HCT116 (cell line): ENCODE measurements around the gene SKIC8. TPM values are rescaled to one million over a fixed set of nuclear protein-coding genes. Genes with fewer than 3 reads are reported as not detected.

Experiments
- ATAC-seq: fragments of 200-7000 bp; cut with Tn5 transposase; 2 replicates; pipeline ENCODE4 v1.9.1; 2020; ENCODE audit warnings: mild to moderate bottlenecking, moderate library complexity
- BruUV-seq: library from RNA; stranded (reverse); fragments of 400-500 nt; replicated peaks from 2 replicates; lab custom pipeline; 2021; lab: Mats Ljungman, UMichigan
- CTCF ChIA-PET: fragments of 300-600 bp; sonication (Branson Sonifier 250); formaldehyde crosslinking; loops from one replicate; lab custom pipeline; 2021; ENCODE audit warnings: antibody characterized with exemption; lab: Charles Lee
- POLR2A ChIA-PET: fragments of 300-600, 350-600 bp; sonication (Branson Sonifier 250); formaldehyde crosslinking; loops from one replicate; lab custom pipeline; 2021; ENCODE audit warnings: antibody characterized with exemption; lab: Charles Lee
- RAD21 ChIA-PET, 2 experiments: fragments of 300-600 bp; sonication (Branson Sonifier 250); formaldehyde crosslinking; loops; one replicate each; lab custom pipeline; 2023; ENCODE audit warnings: low total read pairs in 2 of 2; ENCODE audit not compliant: uncharacterized antibody in 2 of 2, unreplicated experiment in 2 of 2, low non-redundant PET in 1 of 2; lab: Charles Lee
- DNase-seq: peaks from one replicate; pipeline ENCODE4 v3.0.0-alpha.2; 2010; ENCODE audit warnings: low read depth, low spot score
- H2AFZ ChIP-seq: fragments of 200-600 bp; shearing (Covaris generic), sonication (generic); 2 replicates; pipeline ENCODE4 v1.6.1; 2017; ENCODE audit warnings: low read depth, mixed run types, mixed read lengths, antibody characterized with exemption, low read length; ENCODE audit not compliant: poor library complexity, severe bottlenecking
- H3K27ac ChIP-seq: 2 replicates; pipeline ENCODE4 v1.5.1; 2012; ENCODE audit warnings: low read depth, low read length
- H3K27me3 ChIP-seq: fragments of 200-600 bp; sonication (generic); 2 replicates; pipeline ENCODE4 v1.6.1; 2016; ENCODE audit warnings: mixed run types, low read length, mixed read lengths; ENCODE audit not compliant: insufficient read depth
- H3K36me3 ChIP-seq, 2 experiments: fragments of 200-500 bp in 1 of 2; fragments of 200-600 bp in 1 of 2; sonication (Bioruptor generic) in 1 of 2; sonication (generic) in 1 of 2; 2 replicates each; pipeline versions ENCODE4 v1.5.1 to v1.6.1; 2014 to 2016; ENCODE audit warnings: low read length in 2 of 2, inconsistent platforms in 1 of 2, mixed read lengths in 1 of 2, mixed run types in 1 of 2; ENCODE audit not compliant: insufficient read depth in 2 of 2, control insufficient read depth in 1 of 2
- H3K4me1 ChIP-seq, 2 experiments: fragments of 200-600 bp in 1 of 2; sonication (generic) in 1 of 2; 2 replicates each; pipeline versions ENCODE4 v1.5.1 to v1.6.1; 2012 to 2017; ENCODE audit warnings: low read length in 2 of 2, inconsistent platforms in 1 of 2, mild to moderate bottlenecking in 1 of 2, mixed read lengths in 1 of 2, mixed run types in 1 of 2, moderate library complexity in 1 of 2; ENCODE audit not compliant: insufficient read depth in 2 of 2, control insufficient read depth in 1 of 2
- H3K4me2 ChIP-seq: fragments of 200-600 bp; sonication (generic); 2 replicates; pipeline ENCODE4 v1.6.1; 2017; ENCODE audit warnings: mixed run types, low read length, mixed read lengths
- H3K4me3 ChIP-seq, 2 experiments: fragments of 200-600 bp in 1 of 2; sonication (generic) in 1 of 2; replicated peaks in 1 of 2; 2 replicates each; pipeline ENCODE4 v1.5.1; 2011 to 2016; ENCODE audit warnings: low read length in 2 of 2, control low read depth in 1 of 2, low read depth in 1 of 2, mild to moderate bottlenecking in 1 of 2, mixed read lengths in 1 of 2, mixed run types in 1 of 2
- H3K79me2 ChIP-seq: fragments of 200-600 bp; sonication (generic); 2 replicates; pipeline ENCODE4 v1.6.1; 2017; ENCODE audit warnings: mild to moderate bottlenecking, mixed run types, low read length, moderate library complexity, mixed read lengths; ENCODE audit not compliant: insufficient read depth
- H3K9ac ChIP-seq: fragments of 200-600 bp; sonication (generic); 2 replicates; pipeline ENCODE4 v1.6.1; 2016; ENCODE audit warnings: low read length, mixed read lengths
- H3K9me2 ChIP-seq: fragments of 200-600 bp; sonication (generic), shearing (Covaris generic); 2 replicates; pipeline ENCODE4 v1.6.1; 2017; ENCODE audit warnings: mixed run types, mild to moderate bottlenecking, moderate library complexity; ENCODE audit not compliant: insufficient read depth
- H3K9me3 ChIP-seq, 2 experiments: fragments of 200-500 bp in 1 of 2; fragments of 200-600 bp in 1 of 2; sonication (Bioruptor generic) in 1 of 2; sonication (generic) in 1 of 2; 2 replicates each; pipeline ENCODE4 v1.6.1; 2014 to 2017; ENCODE audit warnings: low read length in 2 of 2, mixed read lengths in 2 of 2, inconsistent platforms in 1 of 2, low read depth in 1 of 2, mild to moderate bottlenecking in 1 of 2, mixed run types in 1 of 2, moderate library complexity in 1 of 2; ENCODE audit not compliant: control insufficient read depth in 1 of 2, insufficient read depth in 1 of 2
- H4K20me1 ChIP-seq: fragments of 200-600 bp; sonication (generic), shearing (Covaris generic); 2 replicates; pipeline ENCODE4 v1.6.1; 2017; ENCODE audit warnings: mixed run types, mild to moderate bottlenecking, moderate library complexity; ENCODE audit not compliant: insufficient read depth
- CTCF ChIP-seq, 3 experiments: fragments of 200-600 bp in 1 of 3; sonication (generic) in 1 of 3; IDR thresholded peaks in 2 of 3; conservative IDR thresholded peaks in 1 of 3; 2 replicates each; pipeline ENCODE4 v1.5.1; 2012 to 2017; ENCODE audit warnings: low read depth in 2 of 3, low read length in 2 of 3, antibody characterized with exemption in 1 of 3, borderline replicate concordance in 1 of 3, control low read depth in 1 of 3, mild to moderate bottlenecking in 1 of 3, mixed read lengths in 1 of 3, mixed run types in 1 of 3, moderate library complexity in 1 of 3; ENCODE audit not compliant: insufficient read depth in 1 of 3
- EGR1 ChIP-seq: IDR thresholded peaks from 2 replicates; pipeline ENCODE4 v1.6.1; 2012; ENCODE audit warnings: low read depth
- ELF1 ChIP-seq: IDR thresholded peaks from 2 replicates; pipeline ENCODE4 v1.6.1; 2012; ENCODE audit warnings: low read depth, borderline replicate concordance
- EZH2phosphoT487 ChIP-seq: fragments of 200-600 bp; IDR thresholded peaks from 2 replicates; pipeline ENCODE4 v1.6.1; 2018; ENCODE audit warnings: antibody characterized with exemption, borderline replicate concordance
- FOSL1 ChIP-seq: IDR thresholded peaks from 2 replicates; pipeline ENCODE4 v1.6.1; 2012; ENCODE audit warnings: low read depth
- MAX ChIP-seq: IDR thresholded peaks from 2 replicates; pipeline ENCODE4 v1.6.1; 2012
- POLR2A ChIP-seq: IDR thresholded peaks from 2 replicates; pipeline ENCODE4 v1.7.0; 2011; ENCODE audit warnings: borderline replicate concordance; ENCODE audit not compliant: insufficient read depth, insufficient read length; ENCODE audit errors: extremely low read depth
- POLR2AphosphoS5 ChIP-seq: IDR thresholded peaks from 2 replicates; pipeline ENCODE4 v1.6.1; 2011; ENCODE audit warnings: mild to moderate bottlenecking, low read depth, low read length, moderate library complexity
- SIN3A ChIP-seq: IDR thresholded peaks from 2 replicates; pipeline ENCODE4 v1.6.1; 2012; ENCODE audit warnings: low read depth
- YY1 ChIP-seq: IDR thresholded peaks from 2 replicates; pipeline ENCODE4 v1.6.1; 2011; ENCODE audit warnings: low read length, low read depth, moderate library complexity, mild to moderate bottlenecking; ENCODE audit not compliant: insufficient replicate concordance; ENCODE audit errors: extremely low read depth
- ZFX ChIP-seq: fragments of 450-650 bp; IDR thresholded peaks from 2 replicates; pipeline ENCODE4 v1.6.1; 2017
- intact Hi-C: fragments of 100-400 bp; cut with micrococcal nuclease; formaldehyde crosslinking; loops from 2 replicates; pipeline ENCODE4 v1.10.0; 2022
- total RNA-seq: library from RNA; stranded (reverse); gene quantifications from one replicate; pipeline ENCODE4 v1.2.1, GENCODE V29; 2021; ENCODE audit not compliant: unreplicated experiment
- TF ChIP-seq, protein P1 (sequence below): IDR thresholded peaks from 2 replicates; pipeline ENCODE4 v1.6.1; 2011; ENCODE audit warnings: mild to moderate bottlenecking, low read length, moderate library complexity; ENCODE audit not compliant: insufficient replicate concordance; ENCODE audit errors: extremely low read depth

SKIC8 gene
- total RNA-seq, 1 experiment from 2014 or later = 57.1 TPM

GRCh38 chr15:78265137-78265460 is 34.3 kb downstream of the SKIC8 start:
- intact Hi-C loops = no loop called here

DNA sequence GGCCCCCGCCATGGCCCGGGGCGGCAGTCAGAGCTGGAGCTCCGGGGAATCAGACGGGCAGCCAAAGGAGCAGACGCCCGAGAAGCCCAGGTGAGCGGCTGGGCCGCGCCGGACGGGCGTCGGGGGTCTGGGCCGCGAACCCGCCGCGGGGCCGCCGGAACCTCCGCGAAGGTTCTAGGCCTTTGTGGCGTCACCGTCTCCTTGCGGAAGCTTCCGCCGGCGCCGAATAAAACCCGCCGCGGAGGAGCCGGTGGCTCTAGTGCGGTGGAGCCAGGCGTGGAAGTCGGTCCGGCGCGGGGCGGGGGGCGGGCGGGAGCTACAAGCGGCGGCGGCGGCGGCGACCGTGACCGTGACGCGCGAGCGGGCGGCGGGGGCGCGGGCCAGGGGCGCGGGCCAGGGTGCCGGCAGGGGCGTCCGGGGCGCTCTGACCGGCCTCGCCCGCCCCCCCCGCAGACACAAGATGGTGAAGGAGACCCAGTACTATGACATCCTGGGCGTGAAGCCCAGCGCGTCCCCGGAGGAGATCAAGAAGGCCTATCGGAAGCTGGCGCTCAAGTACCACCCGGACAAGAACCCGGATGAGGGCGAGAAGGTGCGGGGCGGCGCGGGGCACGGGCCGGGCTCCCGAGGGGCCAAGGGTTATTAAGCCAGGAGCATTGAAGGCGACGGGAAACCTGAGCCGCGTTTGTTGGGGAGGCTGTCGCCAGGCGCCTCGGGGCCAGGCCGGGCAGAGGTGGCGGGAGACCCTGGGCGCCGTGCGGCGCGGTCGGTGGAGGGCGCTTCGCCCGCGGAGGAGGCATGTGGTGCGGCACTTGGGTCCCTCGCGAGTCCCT is 34.9 kb downstream of the SKIC8 start, which contains the start of gene DNAJA4:
Gene DNAJA4, plus strand, starts transcription at position 259 of the 833 bp plus-strand sequence. Its CDS starts 202 bp downstream, at position 461.
- Histone ChIP-seq H3K4me1 (peaks cover 8 to 23% of the 10 kb centered on the region in 2 experiments), H3K4me3 (peak within 1 kb of the TSS; percentile 65 to 75), H3K27me3 (no peaks in the 10 kb centered on the region), H3K9me3 (no peaks in the 10 kb centered on the region), H3K36me3 (peaks cover 2 to 23% of the 10 kb centered on the region in 2 experiments; a peak in 3 of 4 replicates), H3K9ac (peak within 1 kb of the TSS; percentile 91), H2AFZ (no peak within 1 kb of the TSS), H3K9me2 (no peaks in the 10 kb centered on the region), H3K4me2 (peak within 1 kb of the TSS; percentile 95), H3K79me2 (peaks cover 49% of the 10 kb centered on the region), H3K27ac (peak within 1 kb of the TSS; percentile 98), H4K20me1 (no peaks in the 10 kb centered on the region)
- POLR2A ChIA-PET = interaction anchor here (0.6 to 3.8 kb wide), 4 partner anchors 31 to 275 kb away, joined by 3 to 23 read pairs (median 3); partner anchors contain the start of gene SKIC8
- DNase-seq (no peak), ATAC-seq (peak; percentile 66)
- RAD21 ChIA-PET = interaction anchor here in 1 of 2 experiments (0.5 kb wide), 1 partner anchor 134 kb away, joined by 3 read pairs; no protein-coding TSS in a partner anchor
- intact Hi-C loops = no loop called here
- CTCF ChIA-PET = interaction anchor here (1.1 to 1.2 kb wide), 2 partner anchors 35 to 152 kb away, joined by 3 read pairs; partner anchors contain the start of gene SKIC8
- BruUV-seq = no TSS peak
- TF ChIP-seq EGR1 (0 out of 2 replicates have a peak, but pooled peaks have one; percentile 15), ZFX (peak; percentile 98), SIN3A (no peak), POLR2A (no peak), MAX (peak; percentile 81), FOSL1 (no peak), CTCF (IDR thresholded peaks at IDR 0.05 in 2 of 3, conservative IDR thresholded peaks at IDR 0.05 in 1 of 3; ENCODE audit: borderline replicate concordance in 1 of 3, insufficient read depth in 1 of 3, low read depth in 2 of 3, low read length in 2 of 3) (peak in 1 of 3 experiments; percentile 24; a peak in 1 of 6 replicates), YY1 (peak; percentile 20), EZH2phosphoT487 (no peak), POLR2AphosphoS5 (peak; percentile 28; the same call in 1 of the 2 replicates), ELF1 (no peak)
- TF ChIP-seq, protein P1, sequence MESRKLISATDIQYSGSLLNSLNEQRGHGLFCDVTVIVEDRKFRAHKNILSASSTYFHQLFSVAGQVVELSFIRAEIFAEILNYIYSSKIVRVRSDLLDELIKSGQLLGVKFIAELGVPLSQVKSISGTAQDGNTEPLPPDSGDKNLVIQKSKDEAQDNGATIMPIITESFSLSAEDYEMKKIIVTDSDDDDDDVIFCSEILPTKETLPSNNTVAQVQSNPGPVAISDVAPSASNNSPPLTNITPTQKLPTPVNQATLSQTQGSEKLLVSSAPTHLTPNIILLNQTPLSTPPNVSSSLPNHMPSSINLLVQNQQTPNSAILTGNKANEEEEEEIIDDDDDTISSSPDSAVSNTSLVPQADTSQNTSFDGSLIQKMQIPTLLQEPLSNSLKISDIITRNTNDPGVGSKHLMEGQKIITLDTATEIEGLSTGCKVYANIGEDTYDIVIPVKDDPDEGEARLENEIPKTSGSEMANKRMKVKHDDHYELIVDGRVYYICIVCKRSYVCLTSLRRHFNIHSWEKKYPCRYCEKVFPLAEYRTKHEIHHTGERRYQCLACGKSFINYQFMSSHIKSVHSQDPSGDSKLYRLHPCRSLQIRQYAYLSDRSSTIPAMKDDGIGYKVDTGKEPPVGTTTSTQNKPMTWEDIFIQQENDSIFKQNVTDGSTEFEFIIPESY = no peak

More at GRCh38 chr15:78265137-78265460, 34.3 kb downstream of the SKIC8 start:
- H4K20me1 ChIP-seq = no peaks in the 10 kb centered on the region
- no peaks in the 10 kb centered on the region for H3K9me2 ChIP-seq
- H3K4me1 ChIP-seq = peaks cover 8 to 23% of the 10 kb centered on the region in 2 experiments
- ChIA-PET CTCF (interaction anchor here (1.2 kb wide), 1 partner anchor 35 kb away, joined by 3 read pairs; the partner anchor contains the start of gene SKIC8), RAD21 (no interaction called here), POLR2A (interaction anchor here (0.9 to 3.8 kb wide), 2 partner anchors 31 to 34 kb away, joined by 3 to 23 read pairs; partner anchors contain the start of gene SKIC8)
- no peak overlapping the region for H2AFZ ChIP-seq
- peak overlapping the region; percentile 95 for H3K4me2 ChIP-seq
- DNase-seq = no peak
- peak overlapping the region; percentile 98 for H3K27ac ChIP-seq
- H3K36me3 ChIP-seq = peaks cover 2 to 26% of the 10 kb centered on the region in 2 experiments; a peak in 3 of 4 replicates
- no peak for TF ChIP-seq EGR1
- no peak for TF ChIP-seq FOSL1
- 0 out of 2 replicates have a peak, but pooled peaks have one; percentile 1 for TF ChIP-seq POLR2AphosphoS5
- TF ChIP-seq, all 23 proteins: peak for 1
- Histone ChIP-seq H3K79me2 (peaks cover 55% of the 10 kb centered on the region), H3K4me3 (peak overlapping the region; percentile 65 to 75), H3K9ac (peak overlapping the region; percentile 91), H3K9me3 (no peaks in the 10 kb centered on the region), H3K27me3 (no peaks in the 10 kb centered on the region)
- no TSS peak for BruUV-seq
- no peak for ATAC-seq
